ENCODE measurements around the gene NRSN2.
A peak's percentile ranks its signal among the peaks of the same experiment; 100 is the strongest.
"Not testable (repeated sequence)": the region's sequence is repeated elsewhere in the genome, so short reads cannot be mapped to it uniquely, and the experiment has no call there.

Gene NRSN2

DNA sequence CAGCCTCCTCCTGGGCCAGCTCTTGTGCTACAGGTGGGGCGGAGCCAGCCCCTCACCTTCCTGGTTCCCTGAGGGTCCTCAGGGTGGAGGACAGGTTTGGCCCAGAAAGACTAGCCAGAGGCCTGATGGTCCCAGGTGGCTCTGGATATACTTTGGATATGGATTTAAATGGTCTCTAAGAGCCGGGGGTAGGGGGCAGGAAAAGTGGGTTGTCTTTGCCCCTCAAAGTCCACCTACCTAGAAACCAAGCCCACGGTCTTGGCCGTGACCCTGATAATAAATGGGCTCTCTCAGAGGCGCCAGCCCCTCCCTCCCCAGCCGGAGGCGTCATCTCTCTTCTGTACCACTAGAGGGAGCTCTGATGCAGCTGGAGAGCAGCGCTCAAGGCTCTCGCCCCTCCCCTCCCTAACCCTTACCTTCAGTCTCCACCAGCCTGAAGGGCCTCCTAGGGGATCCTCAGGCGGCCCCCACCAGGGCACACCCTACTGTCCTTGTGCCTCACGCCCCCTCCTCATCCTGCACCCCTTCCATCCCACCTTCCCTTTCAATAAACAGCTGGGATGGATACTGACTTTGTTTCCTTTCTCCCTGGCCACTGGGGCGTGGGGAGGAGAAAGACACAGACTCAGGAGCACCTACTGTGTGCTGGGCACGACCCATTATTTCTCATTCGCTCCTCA, 7.5 kb downstream of the NRSN2 start:
- peak; percentile 85 for DNase-seq (ENCODE audit: low spot score)

DNA sequence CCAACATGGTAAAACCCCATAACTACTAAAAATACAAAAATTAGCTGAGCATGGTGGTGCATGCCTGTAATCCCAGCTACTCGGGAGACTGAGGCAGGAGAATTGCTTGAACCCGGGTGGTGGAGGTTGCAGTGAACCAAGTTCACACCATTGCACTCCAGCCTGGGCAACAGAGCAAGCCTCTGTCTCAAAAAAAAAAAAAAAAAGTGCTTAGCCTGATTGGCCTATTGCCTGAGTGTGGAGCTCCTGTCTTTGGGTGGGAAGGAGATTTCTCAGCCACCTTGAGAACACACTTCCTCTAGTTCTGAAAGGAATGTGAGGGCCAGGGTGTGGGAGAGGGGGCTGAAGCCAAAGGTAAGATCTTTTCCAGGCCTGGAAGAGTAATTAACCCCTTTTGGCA, 9.2 kb downstream of the NRSN2 start:
- not testable (repeated sequence) for DNase-seq (ENCODE audit: low spot score)

DNA sequence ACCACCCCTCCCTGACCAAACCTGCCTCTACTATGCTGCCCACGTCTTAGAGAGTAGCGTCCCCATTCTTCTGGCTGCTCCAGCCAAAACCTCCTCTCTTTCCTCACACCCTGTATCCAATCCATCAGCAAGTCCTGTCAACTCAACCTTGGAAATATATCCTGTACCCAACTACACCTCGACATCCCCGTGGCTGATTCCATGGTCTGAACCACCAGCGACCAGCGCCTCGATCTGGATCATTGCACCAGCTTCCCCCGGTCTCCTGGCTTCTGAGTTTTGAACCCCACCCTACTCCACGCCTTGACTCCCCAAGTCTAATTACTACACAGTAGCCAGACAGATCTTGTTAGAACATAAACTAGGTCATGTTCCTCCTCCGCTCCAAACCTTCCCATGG, 9.8 kb downstream of the NRSN2 start:
- DNase-seq (ENCODE audit: low spot score), result no peak

DNA sequence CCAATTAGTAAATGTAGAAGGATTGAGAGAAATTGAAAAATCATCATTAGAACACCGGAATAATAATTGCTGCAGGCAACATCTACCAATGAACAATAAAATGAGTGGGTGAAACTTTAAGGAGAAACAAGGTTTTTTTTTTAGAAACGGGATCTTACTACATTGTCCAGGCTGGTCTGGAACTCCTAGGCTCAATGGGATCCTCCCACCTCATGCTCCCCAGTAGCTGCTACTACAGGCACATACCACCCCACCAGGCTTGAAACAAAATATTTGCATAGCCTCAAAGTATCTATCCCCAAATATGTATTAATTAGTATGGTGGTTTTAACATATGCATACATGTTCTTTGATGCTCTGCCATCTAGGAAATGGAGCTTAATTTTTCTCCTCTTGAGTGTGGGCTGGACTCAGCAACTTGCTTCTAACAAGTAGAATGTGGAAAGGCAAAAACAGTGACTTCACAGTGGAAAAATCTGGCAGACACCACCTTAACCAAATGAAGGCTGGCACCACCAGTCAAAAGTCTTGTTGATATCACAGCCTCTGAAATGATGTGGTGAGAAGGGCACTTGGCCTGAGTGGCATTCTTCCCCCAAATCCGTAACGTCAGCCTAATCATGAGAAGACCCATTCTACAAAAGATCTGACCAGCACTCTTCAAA, 12.1 kb downstream of the NRSN2 start:
- no peak for DNase-seq (ENCODE audit: low spot score)

DNA sequence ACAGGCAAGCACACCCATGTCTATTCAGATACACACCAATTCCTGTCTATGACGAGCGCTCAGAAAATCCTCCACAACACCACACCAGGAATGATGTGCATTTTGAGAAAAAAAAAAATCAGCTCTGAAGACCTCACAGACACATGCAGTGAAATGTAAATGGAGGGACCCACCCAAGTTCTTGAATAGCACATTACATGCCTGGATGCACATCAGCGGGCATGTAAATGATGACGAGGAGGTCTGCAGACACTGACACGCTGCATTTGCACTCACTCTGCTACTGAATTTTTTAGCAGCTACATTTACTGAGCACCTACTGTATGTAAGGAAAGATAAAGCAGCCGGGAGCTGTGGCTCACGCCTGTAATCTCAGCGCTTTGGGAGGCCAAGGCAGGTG, 14.7 kb downstream of the NRSN2 start:
- DNase-seq (ENCODE audit: low spot score), result no peak

DNA sequence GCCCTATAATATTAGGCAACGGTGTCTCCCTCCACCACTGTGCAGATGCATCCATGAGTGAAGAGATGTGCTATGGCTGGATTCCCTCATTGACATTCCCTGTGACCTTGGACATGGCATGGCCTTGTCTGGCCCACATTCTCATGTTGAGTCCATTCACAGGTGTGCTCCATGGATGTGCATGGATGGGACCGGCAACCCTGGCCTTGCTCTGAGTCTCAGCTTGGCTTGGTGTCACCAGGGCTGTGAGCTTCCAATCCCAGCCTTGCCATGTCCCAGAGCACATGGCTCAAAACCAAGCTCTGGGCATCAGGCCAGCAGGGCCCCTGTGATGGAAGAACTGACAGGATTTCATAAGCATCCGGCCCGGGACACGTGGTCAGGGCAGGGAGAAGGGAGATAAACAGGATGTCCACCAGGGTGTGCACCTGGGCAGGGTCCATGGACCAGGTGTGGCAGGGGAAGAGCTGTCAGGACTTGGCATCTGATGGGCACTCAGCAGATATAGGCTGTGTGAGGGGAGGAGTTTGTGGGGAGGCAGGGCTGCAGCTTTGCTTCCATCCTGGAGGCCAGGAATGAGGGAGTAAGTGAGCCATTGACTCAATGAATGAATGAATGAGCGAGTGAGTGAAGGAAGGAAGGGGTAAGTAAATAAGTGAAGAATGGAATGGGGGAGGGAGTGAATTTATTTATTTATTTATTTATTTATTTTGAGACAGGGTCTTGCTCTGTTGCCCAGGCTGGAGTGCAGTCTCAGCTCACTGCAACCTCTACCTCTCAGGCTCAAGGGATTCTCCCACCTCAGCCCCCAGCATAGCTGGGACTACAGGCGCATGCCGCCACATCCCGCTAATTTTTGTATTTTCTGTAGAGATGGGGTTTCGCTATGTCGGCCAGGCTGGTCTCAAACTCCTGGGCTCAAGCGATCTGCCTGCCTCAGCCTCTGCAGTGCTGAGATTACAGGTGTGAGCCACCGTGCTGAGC, 15.7 kb downstream of the NRSN2 start:
- DNase-seq (ENCODE audit: low spot score), result no peak

DNA sequence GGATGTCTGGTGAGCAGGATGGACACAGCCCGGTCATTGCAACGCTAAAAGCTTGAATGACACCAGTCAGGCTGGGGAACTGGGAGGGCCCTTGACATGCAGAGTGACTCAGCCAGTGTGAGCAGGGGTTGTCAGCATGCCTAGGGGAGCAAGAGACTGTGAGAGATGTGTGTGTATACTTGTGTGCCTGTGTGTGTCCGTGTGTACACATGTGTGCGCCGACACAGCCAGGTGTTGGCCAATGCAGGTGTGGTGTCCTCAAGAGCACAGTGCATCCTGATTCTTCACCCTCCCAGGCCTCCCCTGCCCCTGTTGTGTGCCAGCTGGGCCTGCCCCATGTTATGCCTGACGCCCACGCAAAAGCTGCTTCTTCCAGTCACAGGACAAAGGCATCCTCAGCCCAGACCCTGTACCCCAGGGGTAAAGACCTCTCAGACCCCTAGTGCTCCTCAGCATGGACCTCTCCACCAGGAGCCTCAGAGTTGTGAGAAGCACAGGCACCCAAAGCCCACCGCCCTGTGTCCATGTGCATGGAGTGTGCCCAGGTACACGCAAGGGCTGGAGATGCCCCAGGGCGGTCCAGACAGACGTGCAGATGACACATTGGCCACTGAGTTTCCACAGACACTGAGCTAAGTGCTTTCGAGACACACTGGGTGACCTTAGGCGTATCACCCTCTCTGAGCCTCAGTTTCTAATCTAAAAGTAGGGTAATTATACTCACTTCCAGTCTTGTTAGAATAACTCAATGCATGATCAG, 16.6 kb downstream of the NRSN2 start:
- DNase-seq (ENCODE audit: low spot score), result no peak

DNA sequence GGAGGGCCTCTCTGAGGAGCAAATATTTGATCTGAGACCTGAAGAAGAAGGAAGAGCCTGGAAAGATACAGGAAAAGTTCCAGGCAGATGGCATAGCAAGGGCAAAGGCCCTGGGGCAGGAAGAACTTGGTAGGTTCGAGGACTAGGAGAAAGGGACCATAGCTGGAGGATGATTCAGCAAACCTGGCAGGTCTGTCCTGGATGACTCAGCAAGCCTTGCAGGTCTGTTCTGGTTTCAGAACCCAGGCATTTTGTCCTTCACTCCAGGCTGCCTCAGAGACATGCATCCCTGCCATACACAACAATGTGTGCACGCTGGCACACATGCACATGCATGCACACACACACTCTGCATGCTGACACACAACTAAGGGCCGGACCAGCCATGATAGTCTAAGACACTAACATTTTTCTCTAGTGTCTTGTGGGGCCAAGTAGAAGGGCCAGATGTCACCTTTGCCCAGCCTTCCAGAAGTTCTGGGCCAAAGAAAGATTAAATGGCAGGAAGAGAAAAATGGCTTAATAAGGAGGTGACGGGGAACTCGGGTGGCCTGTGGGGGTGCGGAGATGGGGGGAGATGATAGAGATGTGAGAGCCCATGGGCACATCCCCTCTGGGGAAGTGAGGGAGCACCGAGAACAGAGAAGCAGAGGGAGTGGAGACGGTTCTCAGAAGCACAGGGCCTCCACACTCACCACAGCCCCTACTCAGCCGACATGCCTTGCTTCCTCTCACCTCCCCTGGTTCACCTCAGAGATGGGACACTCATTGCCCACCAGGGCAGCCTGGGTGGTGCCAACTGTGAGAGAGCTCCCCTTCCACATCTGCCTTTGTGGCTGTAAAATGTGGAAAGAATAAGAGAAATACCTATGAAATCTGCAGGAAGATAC, 18.2 kb downstream of the NRSN2 start:
- no peak for DNase-seq (ENCODE audit: low spot score)

DNA sequence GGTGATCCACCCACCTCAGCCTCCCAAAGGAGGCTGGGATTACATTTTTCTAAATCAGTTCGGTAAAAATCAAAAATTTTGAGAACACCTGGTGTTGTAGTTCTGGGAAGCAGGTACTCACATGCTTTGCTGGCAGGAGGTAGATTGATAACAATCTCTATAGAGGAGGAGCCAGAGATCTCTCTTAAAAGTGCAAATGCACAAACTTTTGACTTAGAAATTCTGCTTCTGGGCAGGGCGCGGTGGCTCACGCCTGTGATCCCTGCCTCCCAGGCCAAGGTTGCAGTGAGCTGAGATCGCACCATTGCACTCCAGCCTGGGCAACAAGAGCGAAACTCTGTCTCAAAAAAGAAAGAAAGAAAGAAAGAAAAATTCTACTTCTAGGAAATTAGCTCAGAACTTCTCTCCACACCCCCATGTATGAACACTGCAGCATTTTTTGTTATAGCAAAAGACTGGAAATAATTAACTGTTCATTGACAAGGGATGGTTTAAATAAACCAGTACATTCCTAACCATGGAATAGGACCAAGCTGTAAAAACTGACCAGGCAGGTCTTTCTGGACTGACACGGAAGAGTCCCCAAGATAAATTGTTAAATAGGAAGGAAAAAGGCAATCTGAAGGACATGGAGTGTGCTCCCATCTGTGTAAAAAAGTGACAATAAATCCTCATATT, 19.3 kb downstream of the NRSN2 start:
- no peak for DNase-seq (ENCODE audit: low spot score)

DNA sequence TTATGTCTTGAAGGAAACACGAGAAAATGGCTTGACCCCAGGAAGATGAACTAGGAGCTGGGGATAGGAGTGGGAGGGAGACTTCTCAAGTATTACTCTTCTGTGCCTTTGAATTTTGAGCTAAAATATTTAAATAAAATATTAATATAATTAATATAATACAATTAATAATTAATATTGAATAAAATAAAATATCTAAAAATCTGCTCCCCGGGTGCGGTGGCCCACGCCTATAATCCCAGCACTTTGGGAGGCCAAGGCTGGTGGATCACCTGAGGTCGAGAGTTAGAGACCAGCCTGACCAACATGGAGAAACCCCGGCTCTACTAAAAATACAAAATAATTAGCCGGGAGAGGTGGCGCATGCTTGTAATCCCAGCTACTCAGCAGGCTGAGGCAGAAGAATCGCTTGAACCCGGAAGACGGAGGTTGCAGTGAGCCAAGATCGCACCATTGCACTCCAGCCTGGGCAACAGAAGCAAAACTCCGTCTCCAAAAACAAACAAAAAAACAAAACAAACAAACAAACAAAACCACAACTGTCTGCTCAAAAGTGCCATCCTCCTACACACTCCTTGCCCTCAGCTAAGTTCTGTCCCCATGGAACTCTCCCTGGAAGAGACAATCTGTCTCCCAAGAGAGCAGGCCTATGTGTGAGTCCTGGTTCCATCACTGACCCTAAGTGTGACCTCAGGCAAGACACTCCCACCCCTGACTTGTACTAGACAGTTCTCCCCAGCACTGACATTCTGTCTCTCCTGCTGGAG, 20.0 kb downstream of the NRSN2 start:
- DNase-seq (ENCODE audit: low spot score), result no peak

DNA sequence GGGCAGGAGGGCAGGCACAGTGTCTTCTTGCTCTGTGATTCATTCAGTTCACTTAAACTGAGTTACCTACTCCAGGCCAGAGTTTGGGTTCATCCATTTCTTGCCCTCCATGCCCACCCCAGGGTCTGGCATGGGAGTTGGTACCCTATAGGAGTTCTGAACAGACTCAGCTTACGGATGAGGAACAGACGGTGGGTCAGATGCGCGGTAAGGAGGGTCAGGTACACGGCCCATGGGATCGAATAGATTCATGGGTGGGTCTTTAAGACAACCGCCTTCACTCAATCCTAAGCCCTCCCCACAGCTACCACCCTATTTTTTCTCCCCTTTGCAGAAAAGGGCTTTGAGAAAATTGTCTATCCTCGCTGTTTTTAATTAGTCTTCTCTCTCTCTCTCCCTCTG, 20.6 kb downstream of the NRSN2 start:
- DNase-seq (ENCODE audit: low spot score), result no peak

DNA sequence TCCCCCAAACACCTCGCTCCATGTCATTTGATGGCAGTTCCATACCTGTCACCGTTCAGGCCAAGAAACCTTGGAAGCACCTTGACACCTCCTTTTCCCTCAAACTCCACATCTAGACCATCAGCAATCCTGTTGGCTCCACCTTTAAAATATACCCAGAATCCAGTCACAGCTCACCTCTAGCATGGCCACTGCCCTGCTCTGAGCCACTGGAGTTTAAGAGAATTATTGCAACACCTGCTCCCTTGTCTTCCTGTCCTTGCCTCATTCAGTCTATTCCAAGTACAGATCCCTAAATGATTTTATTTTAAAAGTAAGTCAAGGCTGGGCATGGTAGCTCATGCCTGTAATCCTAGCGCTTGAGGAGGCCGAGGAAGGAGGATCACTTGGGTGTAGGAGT, 22.0 kb downstream of the NRSN2 start:
- no peak for DNase-seq (ENCODE audit: low spot score)

DNA sequence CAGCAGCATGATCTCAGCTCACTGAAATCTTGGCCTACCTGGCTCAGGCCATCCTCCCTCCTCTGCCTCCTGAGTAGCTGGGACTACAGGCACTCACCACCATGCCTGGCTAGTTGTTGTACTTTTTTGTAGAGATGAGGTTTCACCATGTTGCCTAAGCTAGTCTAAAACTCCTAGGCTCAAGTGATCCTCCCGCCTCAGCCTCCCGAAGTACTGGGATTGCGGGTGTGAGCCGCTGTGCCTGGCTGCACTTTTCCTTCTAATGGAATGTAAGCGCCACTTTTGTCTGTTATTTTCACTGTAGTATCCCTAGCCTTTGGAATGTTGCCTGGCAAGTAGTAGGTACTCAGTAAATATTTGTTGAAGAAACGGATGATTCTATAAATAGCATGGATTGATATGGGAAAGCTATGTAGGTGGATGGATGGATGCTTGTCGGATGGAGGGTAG, 23.3 kb downstream of the NRSN2 start:
- no peak for DNase-seq (ENCODE audit: low spot score)

DNA sequence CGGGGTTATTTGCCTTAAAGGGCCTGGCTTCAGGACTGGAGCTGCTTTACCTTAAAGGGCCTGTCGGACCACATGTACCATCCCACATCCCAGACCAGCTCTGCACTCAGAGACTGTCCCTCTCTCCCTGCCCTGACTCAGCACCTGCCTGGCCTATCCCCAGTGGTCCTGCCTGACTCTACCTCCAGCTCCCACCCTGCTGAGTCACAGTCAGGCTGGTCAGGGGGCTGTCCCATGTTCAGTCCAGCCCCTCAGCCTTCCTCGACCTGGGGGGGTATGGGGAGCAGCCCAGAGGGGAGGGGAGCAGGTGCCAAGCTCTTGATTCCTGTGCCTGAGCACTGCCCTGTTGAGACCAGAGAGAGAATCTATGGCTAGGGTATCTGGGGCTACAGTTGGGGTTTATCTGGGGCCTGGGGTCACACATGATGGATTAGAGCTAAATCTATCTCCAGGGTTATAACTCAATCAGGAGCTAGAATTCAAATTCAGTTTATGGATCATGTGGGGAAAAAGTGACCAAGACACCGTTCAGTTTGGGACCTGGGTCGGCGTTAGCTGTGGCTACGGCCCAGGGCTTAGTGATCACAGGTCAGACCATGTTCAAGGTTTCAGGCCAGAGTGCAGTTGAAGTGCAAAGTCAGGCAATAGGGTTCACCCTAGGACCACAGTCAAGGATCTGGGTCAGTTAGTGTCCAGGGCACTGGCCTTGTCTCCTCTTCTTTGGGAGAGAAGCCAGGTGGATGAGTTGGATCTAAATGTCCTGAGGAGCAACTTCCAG, 24.3 kb downstream of the NRSN2 start:
- DNase-seq (ENCODE audit: low spot score), result no peak

DNA sequence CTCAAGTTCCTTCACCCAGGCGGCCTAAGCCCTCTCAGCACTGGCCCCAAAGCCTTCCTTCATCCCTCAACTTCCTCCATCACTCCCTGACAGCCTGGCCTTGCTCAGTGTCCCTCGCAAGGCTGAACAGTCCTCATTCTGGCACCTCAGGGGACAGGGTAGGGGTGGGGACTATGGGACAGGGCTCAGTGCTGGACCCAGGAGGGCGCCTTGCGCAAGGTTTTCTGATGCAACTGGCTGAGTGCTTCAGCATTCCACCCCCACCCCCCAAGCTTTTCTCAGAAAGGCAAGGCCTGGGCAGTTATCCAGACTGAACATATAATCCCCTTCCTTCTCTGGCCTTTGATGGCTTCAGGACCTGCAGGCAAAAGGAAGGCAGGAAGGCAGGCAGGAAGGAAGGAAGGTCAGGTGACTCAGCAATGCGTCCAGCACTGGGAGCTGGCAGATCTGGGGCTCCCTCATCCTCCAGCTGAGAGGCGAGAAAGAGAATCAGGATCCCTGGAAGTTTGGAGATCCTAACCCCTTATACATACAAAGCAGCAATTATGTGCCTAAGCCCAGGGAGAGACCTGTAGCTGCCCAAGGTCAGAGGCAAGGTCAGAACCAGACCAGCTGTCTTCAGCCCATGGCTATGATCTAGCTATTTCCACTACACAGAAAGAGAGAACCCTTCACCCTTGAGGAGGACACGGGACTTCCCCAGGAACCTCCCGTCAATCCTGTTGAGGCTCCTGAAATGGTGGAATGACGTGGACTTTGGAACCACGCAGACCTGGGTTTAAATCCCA, 25.0 kb downstream of the NRSN2 start:
- no peak for DNase-seq (ENCODE audit: low spot score)

DNA sequence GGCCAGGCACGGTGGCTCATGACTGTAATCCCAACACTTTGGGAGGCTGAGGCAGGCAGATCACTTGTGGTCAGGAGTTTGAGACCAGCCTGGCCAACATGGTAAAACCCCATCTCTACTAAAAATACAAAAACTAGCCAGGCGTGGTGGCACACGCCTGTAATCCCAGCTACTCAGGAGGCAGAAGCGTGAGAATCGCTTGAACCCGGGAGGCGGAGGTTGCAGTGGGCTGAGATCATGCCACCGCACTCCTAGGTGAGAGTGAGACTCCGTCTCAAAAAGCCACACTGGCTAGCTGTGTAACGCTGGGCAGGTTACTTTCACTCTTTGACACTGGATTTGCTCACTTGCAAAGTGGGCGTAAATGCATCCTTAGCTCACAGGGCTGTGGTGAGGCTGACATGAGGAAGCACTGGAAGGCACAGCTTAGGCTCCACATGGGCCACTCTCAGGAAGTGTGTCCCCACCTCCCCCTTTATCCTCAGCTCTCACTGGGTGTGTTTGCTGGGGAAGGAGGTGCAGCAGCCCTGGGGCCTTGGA, 25.7 kb downstream of the NRSN2 start:
- not testable (repeated sequence) for DNase-seq (ENCODE audit: low spot score)

DNA sequence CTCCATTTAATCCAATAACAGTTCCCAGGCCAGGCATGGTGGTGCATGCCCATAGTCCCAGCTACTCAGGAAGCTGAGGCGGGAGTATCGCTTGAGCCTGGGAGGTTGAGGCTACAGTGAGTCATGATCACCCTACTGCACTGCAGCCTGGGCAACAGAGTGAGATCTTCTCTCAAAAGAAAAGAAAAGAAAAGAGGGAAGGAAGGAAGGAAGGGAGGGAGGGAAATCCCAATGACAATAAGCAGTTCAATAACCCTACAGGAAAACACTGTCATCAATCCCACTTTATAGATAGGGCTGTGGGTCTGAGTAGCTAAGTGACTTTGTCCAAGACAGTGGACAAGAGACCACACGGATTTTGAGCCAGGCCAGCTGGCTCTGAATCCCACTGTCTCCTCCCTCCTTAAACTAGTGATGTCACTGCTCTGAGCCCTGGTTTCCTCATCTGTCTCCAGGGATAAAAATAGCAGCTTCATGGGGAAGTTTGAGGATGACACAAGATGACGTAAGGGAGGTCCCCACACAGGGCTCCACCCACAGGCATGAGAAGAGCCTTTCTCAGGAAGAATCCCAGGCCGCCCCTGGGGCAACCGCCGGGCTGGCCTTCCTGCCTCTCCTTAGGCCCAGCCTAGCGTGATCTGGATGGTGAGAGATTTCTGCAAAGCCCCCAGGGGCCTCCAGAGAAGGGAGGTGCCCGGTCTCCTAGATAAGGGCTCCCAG, 26.4 kb downstream of the NRSN2 start:
- DNase-seq (ENCODE audit: low spot score), result no peak

Measured in ecto neural progenitor cell (in vitro differentiated cells).